Measurements from ENCODE around the gene TRAPPC6A.

Gene TRAPPC6A

GRCh38 chr19:45161738-45162607 is 16.1 kb downstream of the TRAPPC6A start:
- DNase-seq = no peak

GRCh38 chr19:45160870-45161737 is 16.9 kb downstream of the TRAPPC6A start, which contains the start of gene NKPD1:
Gene NKPD1, minus strand, starts transcription at chr19:45160982. Its CDS starts 832 bp downstream, at chr19:45160150.
- no peak for DNase-seq

DNA sequence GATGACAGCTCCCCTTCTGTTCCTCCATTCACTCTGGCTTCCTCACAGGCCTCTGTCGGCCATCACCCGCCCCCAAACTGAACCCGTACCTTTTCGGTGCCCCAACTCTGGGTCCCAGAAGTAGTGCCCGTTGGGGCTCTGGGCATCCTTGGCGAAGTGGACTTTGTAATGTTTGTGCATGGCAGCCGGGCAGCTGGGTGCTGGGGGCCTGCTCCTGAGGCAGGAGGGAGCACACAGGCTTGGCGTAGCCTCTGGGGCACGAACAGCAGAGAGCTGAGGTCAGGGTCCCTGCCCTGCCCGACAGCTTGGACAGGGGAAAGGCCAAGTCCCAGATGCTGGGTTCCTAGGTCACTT is 18.1 kb downstream of the TRAPPC6A start:
- no peak for DNase-seq

- no peak for DNase-seq
Measured at GRCh38 chr19:45159210-45159970, 18.6 kb downstream of the TRAPPC6A start.

- DNase-seq = no peak
Measured at GRCh38 chr19:45158503-45159209, 19.4 kb downstream of the TRAPPC6A start.

DNA sequence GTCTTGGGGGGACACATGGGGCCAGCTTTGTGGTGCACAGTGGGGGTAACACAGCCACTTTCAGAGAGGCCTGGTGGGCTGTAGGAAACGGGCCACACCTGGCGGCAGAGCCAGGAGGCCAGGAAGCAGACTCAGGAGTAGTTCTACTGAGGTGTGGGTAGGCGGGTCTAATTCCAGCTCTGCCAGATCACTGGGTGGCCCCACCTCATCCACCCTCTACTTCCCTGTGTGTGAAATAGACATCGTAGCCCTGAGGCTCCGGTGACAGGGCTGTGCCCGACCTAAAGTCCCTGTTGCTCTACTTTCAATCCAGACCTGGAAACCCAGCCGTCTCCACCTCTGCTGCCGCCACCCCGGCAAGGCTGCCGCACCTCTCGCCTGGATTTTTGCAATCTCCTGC is 21.3 kb downstream of the TRAPPC6A start:
- no peak for DNase-seq

DNA sequence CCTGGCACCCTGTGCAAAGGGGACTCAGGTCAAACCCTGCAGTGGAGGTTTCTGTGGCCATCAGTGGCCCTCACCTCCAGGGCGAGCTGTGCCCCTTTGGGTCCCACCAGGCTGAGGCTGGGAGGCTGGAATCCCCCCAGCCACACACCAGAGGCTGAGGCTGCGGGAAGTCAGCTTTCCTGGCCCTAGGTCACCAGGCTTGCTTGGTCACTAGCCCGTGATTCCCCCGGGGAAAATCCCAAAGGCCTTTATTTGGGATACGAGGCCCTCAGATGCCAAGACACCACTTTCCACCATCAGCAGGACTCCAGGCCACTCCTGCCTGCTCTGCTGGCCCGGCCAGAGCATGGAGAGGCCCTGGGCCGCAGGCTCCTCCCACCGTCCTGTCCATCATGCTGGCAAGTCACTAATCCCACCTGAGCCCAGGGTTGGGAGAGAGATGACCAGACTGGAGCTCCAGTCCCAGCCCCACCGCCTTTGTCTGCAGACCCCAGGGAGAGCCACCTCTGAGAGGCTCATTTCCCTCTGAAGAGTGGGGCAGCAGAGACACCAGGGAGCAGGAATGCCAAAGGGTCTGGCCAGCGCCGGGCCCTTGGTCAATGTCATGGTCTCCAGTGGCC is 21.9 kb downstream of the TRAPPC6A start:
- DNase-seq = no peak

- no peak for DNase-seq
Measured at GRCh38 chr19:45154064-45154827, 23.8 kb downstream of the TRAPPC6A start.

- peak; percentile 77 for DNase-seq
Measured at GRCh38 chr19:45153339-45154063, 24.5 kb downstream of the TRAPPC6A start.

GRCh38 chr19:45152504-45153338 is 25.3 kb downstream of the TRAPPC6A start:
- peak; percentile 77 for DNase-seq

- no peak for DNase-seq
Measured at GRCh38 chr19:45151821-45152503, 26.1 kb downstream of the TRAPPC6A start.

DNA sequence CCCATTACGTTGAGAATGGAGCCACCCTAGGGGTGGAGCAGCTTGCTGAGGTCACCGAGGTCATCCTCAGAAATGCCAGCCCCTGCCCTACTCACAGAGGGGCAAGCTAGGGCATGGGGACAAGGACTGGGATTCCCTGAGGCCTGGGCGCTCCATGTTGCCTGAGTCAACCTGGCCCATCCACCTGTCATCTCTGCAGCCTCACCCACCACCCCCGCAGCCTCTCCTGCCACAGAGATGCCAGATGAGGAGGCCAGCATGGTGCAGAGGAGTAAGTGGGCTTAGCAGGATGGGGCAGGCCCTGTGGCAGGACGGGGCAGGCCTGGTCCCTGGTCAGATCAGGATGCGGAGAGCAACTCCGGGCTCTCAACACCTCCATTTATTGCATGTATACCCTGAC is 26.7 kb downstream of the TRAPPC6A start:
- DNase-seq = no peak

GRCh38 chr19:45150751-45151281 is 27.2 kb downstream of the TRAPPC6A start:
- no peak for DNase-seq

- DNase-seq = no peak
Measured at GRCh38 chr19:45150180-45150579, 27.9 kb downstream of the TRAPPC6A start.

- no peak for DNase-seq
Measured at GRCh38 chr19:45149129-45149528, 28.9 kb downstream of the TRAPPC6A start.

- no peak for DNase-seq
Measured at GRCh38 chr19:45147835-45148676, 30.0 kb downstream of the TRAPPC6A start.

- DNase-seq = no peak
Measured at GRCh38 chr19:45146741-45147205, 31.3 kb downstream of the TRAPPC6A start.
